A375 (cell line): Measurements from ENCODE around the gene IFT20. TPM values are rescaled to one million over a fixed set of nuclear protein-coding genes. Genes with fewer than 3 reads are reported as not detected.

Source experiments
- total RNA-seq: library from RNA; depleted of rRNA; stranded (reverse); fragments of >200 nt; shearing (Covaris generic); gene quantifications from 2 replicates; pipeline ENCODE4 v1.2.3, GENCODE V29; 2014; rRNA removed

The IFT20 gene, protein sequence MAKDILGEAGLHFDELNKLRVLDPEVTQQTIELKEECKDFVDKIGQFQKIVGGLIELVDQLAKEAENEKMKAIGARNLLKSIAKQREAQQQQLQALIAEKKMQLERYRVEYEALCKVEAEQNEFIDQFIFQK
- 48.9 and 57.9 TPM in 2 replicates for total RNA-seq

GRCh38 chr17:28335201-28335958 lies at the start of gene IFT20, which contains the start of gene TNFAIP1:
TSS of gene IFT20 (minus strand) at chr17:28335472. CDS start at chr17:28331985, 3,487 bp downstream.
TSS of gene TNFAIP1 (plus strand) at chr17:28335761. CDS start at chr17:28339522, 3,761 bp downstream.

GRCh38 chr17:28371245-28372202 lies 36.3 kb upstream of the IFT20 start, which contains the start of gene SARM1:
TSS of gene SARM1 (plus strand) at chr17:28371694. CDS start at chr17:28372033, 339 bp downstream.

GRCh38 chr17:28370035-28370743 lies 34.9 kb upstream of the IFT20 start, which contains the start of gene VTN:
TSS of gene VTN (minus strand) at chr17:28370307. CDS start at chr17:28370203, 104 bp downstream.

DNA sequence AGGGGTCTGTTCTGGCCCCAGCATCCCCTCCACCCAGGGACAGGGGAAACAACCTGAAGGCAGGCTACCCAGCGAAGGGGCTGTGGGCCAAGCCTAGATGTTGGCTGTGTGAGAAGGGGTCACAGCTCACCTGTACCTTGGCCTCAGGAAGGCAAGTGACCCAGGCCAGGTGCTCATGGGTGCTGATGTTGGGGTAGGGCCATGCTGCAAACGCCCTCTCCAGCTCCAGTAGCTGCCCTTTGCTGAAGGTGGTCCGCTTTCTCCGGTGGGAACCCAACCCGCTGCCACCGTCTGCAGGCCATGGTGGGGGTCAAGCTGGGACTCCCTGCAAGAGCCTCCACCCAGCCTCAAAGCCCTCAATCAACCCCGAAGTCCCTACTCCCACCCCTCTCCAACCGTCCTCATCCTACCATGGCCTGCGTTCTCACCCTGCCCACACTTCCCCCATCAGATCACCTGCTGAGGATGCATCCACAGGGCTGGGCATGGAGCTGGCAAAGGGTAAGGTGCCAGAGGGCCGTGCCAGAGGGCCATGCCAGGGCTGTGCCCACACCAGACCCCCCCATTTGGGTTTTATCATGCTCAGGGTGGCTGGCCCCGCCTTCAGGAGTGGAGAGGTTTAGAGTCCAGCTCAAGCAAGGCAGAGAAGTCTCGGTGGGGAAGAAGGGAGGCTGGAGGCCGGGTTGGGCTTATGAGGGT lies 29.5 kb upstream of the IFT20 start, which contains the start of gene SEBOX:
Gene SEBOX, minus strand, starts transcription at position 535 of the 699 bp plus-strand sequence. Its CDS starts 48 bp downstream, at position 487.

DNA sequence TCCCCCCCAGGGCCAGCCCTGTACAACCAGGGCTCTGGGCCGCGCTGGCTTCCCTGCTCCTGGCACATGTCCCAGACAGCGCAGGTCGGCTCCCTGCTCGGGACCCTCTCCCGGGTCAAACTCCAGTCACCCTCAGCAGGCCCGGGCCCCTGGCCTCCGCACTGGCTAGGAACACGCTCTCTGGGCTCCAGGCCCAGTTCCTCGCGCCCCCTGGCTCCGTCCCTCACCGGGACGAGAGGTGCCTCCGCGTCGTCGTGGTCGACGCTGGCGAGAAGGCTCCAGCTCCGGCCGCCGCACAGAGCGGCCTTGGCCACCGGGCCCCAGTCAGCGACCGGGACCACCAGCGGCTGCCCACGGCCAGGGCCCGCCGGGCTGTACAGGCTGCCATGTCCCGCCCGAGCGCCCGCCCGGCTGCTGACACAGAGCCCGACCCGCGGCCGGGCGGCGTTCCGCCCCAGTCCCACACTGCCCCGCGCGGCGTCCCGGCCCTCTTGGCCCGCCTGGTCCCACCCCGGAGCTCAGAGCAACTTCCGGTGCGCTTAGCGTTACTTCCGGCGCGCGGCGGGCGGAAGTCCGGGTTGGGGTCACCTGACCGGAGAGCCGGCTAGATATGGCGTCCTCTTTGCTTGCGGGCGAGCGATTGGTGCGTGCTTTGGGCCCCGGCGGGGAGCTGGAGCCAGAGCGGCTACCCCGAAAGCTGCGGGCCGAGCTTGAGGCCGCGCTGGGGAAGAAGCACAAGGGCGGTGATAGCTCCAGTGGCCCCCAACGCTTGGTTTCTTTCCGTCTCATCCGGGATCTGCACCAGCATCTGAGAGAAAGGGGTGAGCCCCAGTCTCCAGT lies 22.0 kb upstream of the IFT20 start, which contains the start of gene POLDIP2:
Gene POLDIP2, minus strand, starts transcription at position 467 of the 840 bp plus-strand sequence. Its CDS starts 79 bp downstream, at position 388.

DNA sequence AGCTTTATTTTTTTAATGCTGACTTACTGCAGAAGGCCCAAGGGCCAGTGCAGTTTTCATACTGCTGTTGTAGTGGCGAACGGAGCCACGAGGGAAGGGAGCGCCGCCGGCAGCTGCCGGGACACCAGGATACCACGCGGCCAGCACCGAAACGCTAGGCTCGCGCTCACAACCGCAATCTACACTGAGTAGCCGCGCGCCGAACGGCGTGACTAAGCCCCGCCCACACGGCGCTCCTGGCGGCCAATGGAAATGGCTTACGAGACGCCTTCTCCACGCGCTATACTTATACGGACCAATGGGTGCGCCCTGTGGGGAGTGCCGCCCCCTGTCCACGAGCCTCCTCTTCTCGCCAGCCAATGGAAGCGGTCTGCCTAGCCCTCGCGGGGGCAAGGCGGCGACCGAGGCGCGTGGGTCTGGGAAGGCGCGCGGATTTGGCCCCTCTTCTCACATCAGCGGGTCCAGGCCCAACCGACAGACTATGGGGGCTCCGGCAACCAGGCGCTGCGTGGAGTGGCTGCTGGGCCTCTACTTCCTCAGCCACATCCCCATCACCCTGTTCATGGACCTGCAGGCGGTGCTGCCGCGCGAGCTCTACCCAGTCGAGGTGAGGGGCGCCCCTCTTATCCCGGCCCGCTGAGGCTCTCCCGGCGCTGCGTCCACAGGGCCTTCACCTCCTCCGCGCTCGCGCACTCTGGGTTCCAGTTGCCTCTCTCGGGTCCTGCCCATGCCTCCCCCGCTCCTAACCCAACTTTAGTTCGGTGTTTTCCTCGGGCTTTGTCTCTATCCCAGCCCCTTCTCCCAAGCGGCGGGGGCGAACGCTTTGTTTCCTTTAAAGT lies 16.3 kb downstream of the IFT20 start, which contains the start of gene TMEM97:
Gene TMEM97, plus strand, starts transcription at position 442 of the 839 bp plus-strand sequence. Its CDS starts 40 bp downstream, at position 482.

Other genes with a start within 250 kb of the IFT20 start
- gene TMEM97, start 16.3 kb downstream of the IFT20 start, total RNA-seq = 27.4 and 33.0 TPM in 2 replicates
- gene TNFAIP1, start 289 bp upstream of the IFT20 start, total RNA-seq = 55.1 and 57.3 TPM in 2 replicates
- gene POLDIP2, start 22.1 kb upstream of the IFT20 start, total RNA-seq = 156 and 173 TPM in 2 replicates
- not detected in 2 replicates for gene SEBOX, start 29.7 kb upstream of the IFT20 start, total RNA-seq
- 0.05 TPM in 1 of 2 replicates, not detected in the other for gene VTN, start 34.8 kb upstream of the IFT20 start, total RNA-seq
- 10.8 and 13.0 TPM in 2 replicates for gene SARM1, start 36.2 kb upstream of the IFT20 start, total RNA-seq
- gene SLC46A1, start 70.7 kb upstream of the IFT20 start, total RNA-seq = 6.2 and 9.2 TPM in 2 replicates
- gene SLC13A2, start 138.2 kb upstream of the IFT20 start, total RNA-seq = not detected in 2 replicates
- 0.11 TPM in 1 of 2 replicates, not detected in the other for gene FOXN1, start 170.9 kb upstream of the IFT20 start, total RNA-seq
- gene UNC119, start 217.2 kb upstream of the IFT20 start, total RNA-seq = 41.9 and 42.8 TPM in 2 replicates
- 64.5 and 79.7 TPM in 2 replicates for gene PIGS, start 236.1 kb upstream of the IFT20 start, total RNA-seq
- gene ALDOC, start 241.4 kb upstream of the IFT20 start, total RNA-seq = 116 and 133 TPM in 2 replicates